IPS-18a (cell line): ENCODE data around the gene SRRM3.
"Not testable (repeated sequence)": the region's sequence is repeated elsewhere in the genome, so short reads cannot be mapped to it uniquely, and the experiment has no call there.

Experiments used
- H3K27ac ChIP-seq: one replicate; pipeline ENCODE4 v1.5.1; 2013; ENCODE audit warnings: low read length
- H3K27me3 ChIP-seq: one replicate; pipeline ENCODE4 v1.6.1; 2013; ENCODE audit warnings: mild to moderate bottlenecking, low read length; ENCODE audit not compliant: control insufficient read depth, insufficient read depth
- H3K36me3 ChIP-seq: one replicate; pipeline ENCODE4 v1.6.1; 2013; ENCODE audit warnings: low read depth, low read length; ENCODE audit not compliant: control insufficient read depth
- H3K4me1 ChIP-seq: one replicate; pipeline ENCODE4 v1.6.1; 2013; ENCODE audit warnings: low read depth, low read length; ENCODE audit not compliant: control insufficient read depth
- H3K4me3 ChIP-seq: one replicate; pipeline ENCODE4 v1.5.1; 2013; ENCODE audit warnings: low read length
- H3K9ac ChIP-seq: one replicate; pipeline ENCODE4 v1.6.1; 2013; ENCODE audit warnings: mild to moderate bottlenecking, low read length, moderate library complexity
- H3K9me3 ChIP-seq: one replicate; pipeline ENCODE4 v1.6.1; 2013; ENCODE audit warnings: low read depth, low read length; ENCODE audit not compliant: control insufficient read depth

SRRM3 gene, protein sequence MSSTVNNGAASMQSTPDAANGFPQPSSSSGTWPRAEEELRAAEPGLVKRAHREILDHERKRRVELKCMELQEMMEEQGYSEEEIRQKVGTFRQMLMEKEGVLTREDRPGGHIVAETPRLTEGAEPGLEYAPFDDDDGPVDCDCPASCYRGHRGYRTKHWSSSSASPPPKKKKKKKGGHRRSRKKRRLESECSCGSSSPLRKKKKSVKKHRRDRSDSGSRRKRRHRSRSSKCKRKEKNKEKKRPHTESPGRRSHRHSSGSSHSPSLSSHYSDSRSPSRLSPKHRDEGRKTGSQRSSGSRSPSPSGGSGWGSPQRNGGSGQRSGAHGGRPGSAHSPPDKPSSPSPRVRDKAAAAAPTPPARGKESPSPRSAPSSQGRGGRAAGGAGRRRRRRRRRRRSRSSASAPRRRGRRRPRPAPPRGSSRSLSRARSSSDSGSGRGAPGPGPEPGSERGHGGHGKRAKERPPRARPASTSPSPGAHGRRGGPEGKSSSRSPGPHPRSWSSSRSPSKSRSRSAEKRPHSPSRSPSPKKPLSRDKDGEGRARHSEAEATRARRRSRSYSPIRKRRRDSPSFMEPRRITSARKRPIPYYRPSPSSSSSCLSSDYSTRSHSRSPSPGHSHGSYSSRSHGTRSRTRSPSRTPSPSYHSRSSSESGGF

DNA sequence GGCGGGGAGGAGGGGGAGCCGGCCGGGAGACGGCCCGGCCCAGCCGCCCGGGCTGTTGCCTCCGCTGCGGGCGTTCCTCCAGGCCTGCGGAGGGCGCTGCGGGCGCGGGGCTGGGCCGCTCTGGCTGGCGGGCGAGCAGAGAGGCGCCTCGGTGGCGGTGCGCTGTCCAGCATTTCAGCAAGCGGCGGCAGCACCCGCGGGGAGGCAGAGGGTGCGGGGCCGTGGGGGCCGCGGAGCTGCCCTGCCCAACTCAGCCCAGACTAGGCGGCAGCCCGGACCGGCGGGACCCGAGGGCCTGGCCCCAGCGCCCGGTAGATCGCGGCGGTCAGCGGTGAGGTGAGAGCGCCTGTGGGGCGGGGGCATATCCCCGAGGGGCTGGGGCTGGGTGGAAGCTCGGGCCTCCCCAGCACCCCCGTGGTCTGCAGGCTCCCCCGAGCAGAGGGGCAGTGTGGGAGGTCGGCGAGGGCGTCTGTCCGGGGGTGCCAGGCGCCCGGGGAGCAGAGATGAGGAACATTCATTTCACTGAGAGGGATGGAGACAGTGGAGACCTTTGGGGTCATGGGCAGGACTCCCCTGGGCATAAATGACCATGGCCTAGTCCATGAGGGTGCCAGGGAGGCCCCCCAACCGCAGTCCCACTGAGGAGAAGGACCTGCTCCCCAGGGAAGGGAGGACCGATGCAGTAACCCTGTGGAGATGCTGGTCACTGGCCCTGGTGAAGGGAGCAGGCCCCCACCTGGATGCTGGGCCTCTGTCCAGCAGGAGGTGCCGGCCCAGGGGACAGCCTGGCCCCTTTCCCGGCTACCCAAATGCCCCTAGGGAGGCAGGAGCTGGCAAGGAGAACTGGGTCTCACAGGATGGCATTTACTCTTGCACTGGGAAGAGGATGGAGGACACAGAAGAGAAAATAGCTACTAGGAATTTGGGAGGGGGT is at the start of gene SRRM3:
Gene SRRM3 (plus strand): TSS at position 165 of the 934 bp plus-strand sequence. CDS start 33,171 bp downstream, outside the sequence.
- H3K27ac ChIP-seq = no peak within 1 kb of the TSS
- H3K4me3 ChIP-seq = peak within 1 kb of the TSS; percentile 53
- H3K4me1 ChIP-seq = peaks cover 10% of the 10 kb centered on the region
- H3K9ac ChIP-seq = no peak within 1 kb of the TSS
- H3K9me3 ChIP-seq = no peaks in the 10 kb centered on the region
- H3K36me3 ChIP-seq = no peaks in the 10 kb centered on the region
- H3K27me3 ChIP-seq = peaks cover 4% of the 10 kb centered on the region

DNA sequence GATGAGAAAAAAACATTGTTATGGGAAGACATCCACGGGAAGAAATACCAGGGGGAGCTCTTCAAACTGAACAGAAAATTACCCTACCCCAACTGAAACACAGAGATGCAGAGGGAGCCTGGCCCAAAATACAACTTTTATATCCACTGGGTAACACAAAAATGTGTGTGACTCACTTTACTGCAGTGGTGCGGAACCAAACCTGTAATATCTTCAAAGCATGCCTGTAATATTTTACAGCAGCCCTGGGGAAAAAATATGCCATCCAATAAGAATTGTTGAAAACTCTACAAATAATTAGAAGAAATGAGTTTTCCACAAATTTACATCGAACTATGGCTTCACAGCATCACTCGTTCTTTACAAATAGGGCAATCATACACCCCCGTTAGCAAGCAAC is 49.8 kb upstream of the SRRM3 start:
- no peaks in the 10 kb centered on the region for H3K4me1 ChIP-seq
- H3K27me3 ChIP-seq = no peaks in the 10 kb centered on the region
- no peaks in the 10 kb centered on the region for H3K9me3 ChIP-seq
- H3K9ac ChIP-seq = no peak overlapping the region
- H3K36me3 ChIP-seq = no peaks in the 10 kb centered on the region
- no peak overlapping the region for H3K4me3 ChIP-seq
- no peak overlapping the region for H3K27ac ChIP-seq

DNA sequence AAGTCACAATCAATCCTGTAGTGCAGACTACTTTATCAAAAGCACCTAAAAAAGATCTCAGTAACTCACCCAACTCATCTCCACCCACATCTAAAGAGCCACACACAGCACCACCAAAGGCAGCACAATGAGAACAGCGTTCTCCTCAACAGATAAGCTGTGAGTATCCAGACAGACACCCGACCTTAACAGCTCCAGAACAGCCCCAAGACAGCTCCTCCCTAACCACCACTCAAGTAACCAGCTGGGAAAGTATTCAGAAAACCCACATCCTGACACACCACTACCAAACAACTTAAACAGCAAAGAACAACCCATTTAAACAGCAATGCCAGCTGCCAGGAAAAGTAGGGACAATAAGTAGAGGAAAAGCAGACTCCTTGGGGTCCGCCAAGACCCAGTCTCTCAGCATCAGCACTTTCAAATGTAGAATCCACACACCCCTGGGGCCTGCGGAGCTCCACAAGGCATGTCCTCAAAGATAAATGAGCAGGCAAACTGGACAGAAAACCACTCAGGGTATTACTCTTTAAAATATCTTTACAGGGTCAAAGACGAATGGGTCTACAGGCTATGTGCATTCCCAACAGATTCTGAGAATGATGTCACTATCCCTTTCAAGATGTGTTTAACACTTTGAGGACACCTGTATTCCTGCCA is 48.0 kb upstream of the SRRM3 start:
- not testable (repeated sequence) for H3K4me1 ChIP-seq, H3K27me3 ChIP-seq, H3K27ac ChIP-seq, H3K4me3 ChIP-seq, H3K36me3 ChIP-seq, H3K9me3 ChIP-seq, H3K9ac ChIP-seq

DNA sequence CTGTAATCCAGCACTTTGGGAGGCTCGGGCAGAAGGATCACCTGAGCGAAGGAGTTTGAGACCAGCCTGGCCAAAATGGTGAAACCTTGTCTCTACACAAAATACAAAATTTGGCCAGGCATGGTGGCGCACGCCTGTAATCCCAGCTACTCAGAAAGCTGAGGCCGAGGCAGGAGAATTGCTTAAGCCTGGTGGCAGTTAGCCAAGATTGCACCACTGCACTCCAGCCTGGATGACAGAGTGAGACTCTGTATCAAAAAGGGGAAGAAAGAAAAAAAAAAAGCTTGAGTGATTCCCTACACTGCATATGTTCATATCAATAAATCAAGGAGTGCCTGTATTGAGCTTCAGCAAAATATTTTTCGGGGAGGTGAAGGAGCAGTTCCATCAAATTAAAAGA is 45.8 kb upstream of the SRRM3 start:
- H3K27ac ChIP-seq = no peak overlapping the region

DNA sequence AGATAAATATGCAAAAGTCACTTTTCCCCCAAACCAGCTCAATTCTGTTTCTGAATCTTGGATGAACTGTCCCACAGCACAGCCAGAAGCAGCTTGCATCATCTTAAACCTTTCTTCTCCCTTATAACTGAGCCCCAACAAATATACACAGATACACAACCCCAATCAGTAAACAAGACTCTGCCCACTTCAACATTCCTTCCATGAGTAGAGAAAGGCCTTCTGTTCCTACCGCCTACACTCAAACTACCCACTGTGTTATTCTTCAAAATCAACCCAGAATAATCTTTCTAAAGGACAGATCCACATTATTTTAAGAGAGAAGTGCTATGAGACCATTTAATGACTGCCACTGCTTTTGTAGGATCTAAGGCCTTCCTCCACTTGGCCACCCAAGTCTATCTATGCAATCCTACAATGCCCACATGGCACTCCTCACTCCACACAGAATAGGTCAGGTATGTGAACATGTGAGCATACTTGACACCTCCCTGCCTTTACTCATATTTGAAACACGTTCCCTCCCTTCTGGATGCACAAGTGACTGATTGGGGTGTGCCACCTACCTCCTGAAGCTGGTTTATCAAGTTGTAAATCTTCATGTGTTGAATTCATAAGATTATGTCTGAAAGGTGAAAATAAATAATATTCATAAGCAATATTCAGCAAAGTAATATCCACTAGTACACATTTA is 44.6 kb upstream of the SRRM3 start:
- H3K4me1 ChIP-seq, H3K9ac ChIP-seq, H3K9me3 ChIP-seq, H3K27me3 ChIP-seq, H3K27ac ChIP-seq, H3K36me3 ChIP-seq, H3K4me3 ChIP-seq: not testable (repeated sequence)

More for the DNA sequence above, 45.8 kb upstream of the SRRM3 start:
- Histone ChIP-seq H3K27me3 (no peaks in the 10 kb centered on the region), H3K36me3 (no peaks in the 10 kb centered on the region), H3K4me3 (no peak overlapping the region), H3K9ac (no peak overlapping the region), H3K4me1 (no peaks in the 10 kb centered on the region), H3K9me3 (no peaks in the 10 kb centered on the region)

DNA sequence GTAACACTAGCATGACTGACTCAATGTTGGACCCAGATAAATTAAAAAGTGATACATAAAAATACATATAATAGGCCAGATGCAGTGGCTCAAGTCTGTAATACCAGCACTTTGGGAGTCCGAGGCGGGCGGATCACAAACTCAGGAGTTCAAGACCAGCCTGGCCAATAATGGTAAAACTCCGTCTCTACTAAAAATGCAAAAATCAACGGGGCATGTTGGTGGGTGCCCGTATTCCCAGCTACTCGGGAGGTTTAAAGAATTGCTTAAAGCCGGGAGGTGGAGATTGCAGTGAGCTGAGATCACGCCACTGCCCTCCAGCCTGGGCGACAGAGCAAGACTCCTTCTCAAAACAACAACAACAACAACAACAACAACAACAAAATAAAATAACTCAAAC is 43.3 kb upstream of the SRRM3 start:
- H3K27ac ChIP-seq, H3K9me3 ChIP-seq, H3K4me3 ChIP-seq, H3K27me3 ChIP-seq, H3K4me1 ChIP-seq, H3K9ac ChIP-seq, H3K36me3 ChIP-seq: not testable (repeated sequence)

GRCh38 chr7:76162416-76163170 is 39.1 kb upstream of the SRRM3 start:
- not testable (repeated sequence) for H3K9me3 ChIP-seq
- Histone ChIP-seq H3K9ac (peak overlapping the region; percentile 51), H3K27ac (peak overlapping the region; percentile 81)

GRCh38 chr7:76163812-76164211 is 37.9 kb upstream of the SRRM3 start:
- H3K9me3 ChIP-seq, H3K36me3 ChIP-seq, H3K27me3 ChIP-seq: not testable (repeated sequence)
- peak overlapping the region; percentile 65 for H3K9ac ChIP-seq
- H3K4me1 ChIP-seq = peaks cover 22% of the 10 kb centered on the region
- peak overlapping the region; percentile 35 for H3K4me3 ChIP-seq
- peak overlapping the region; percentile 90 for H3K27ac ChIP-seq

More at GRCh38 chr7:76162416-76163170, 39.1 kb upstream of the SRRM3 start:
- Histone ChIP-seq H3K4me1 (peaks cover 22% of the 10 kb centered on the region), H3K4me3 (peak overlapping the region; percentile 22)
- not testable (repeated sequence) for H3K27me3 ChIP-seq, H3K36me3 ChIP-seq

GRCh38 chr7:76165106-76165972 is 36.4 kb upstream of the SRRM3 start:
- no peaks in the 10 kb centered on the region for H3K9me3 ChIP-seq
- no peak overlapping the region for H3K9ac ChIP-seq
- no peak overlapping the region for H3K4me3 ChIP-seq
- H3K27ac ChIP-seq = peak overlapping the region; percentile 59
- H3K4me1 ChIP-seq = peaks cover 22% of the 10 kb centered on the region
- no peaks in the 10 kb centered on the region for H3K27me3 ChIP-seq
- H3K36me3 ChIP-seq = no peaks in the 10 kb centered on the region
